Progenitor cell of endocrine pancreas (in vitro differentiated cells): ENCODE data around the gene SEC63. TPM values are rescaled to one million over a fixed set of nuclear protein-coding genes. Genes with fewer than 3 reads are reported as not detected.

ENCODE experiments used
- DNase-seq: peaks from one replicate; pipeline ENCODE4 v3.0.0; 2021; ENCODE audit warnings: low spot score; ENCODE audit not compliant: unreplicated experiment
- H3K27ac Mint-ChIP-seq: 2 replicates; pipeline ENCODE4 v1.8.0; 2021; ENCODE audit warnings: mild to moderate bottlenecking, moderate library complexity, mixed read lengths
- H3K27me3 Mint-ChIP-seq: 2 replicates; pipeline ENCODE4 v1.8.0; 2021; ENCODE audit warnings: mixed read lengths
- H3K36me3 Mint-ChIP-seq: 2 replicates; pipeline ENCODE4 v1.8.0; 2022; ENCODE audit warnings: mixed read lengths; ENCODE audit not compliant: insufficient read depth
- H3K4me1 Mint-ChIP-seq: 2 replicates; pipeline ENCODE4 v1.8.0; 2021; ENCODE audit warnings: low read depth, mixed read lengths
- H3K4me3 Mint-ChIP-seq: 2 replicates; pipeline ENCODE4 v1.8.0; 2021; ENCODE audit warnings: low read depth, mild to moderate bottlenecking, moderate library complexity, mixed read lengths
- H3K9me3 Mint-ChIP-seq: 2 replicates; pipeline ENCODE4 v1.8.0; 2021; ENCODE audit warnings: low read depth, mixed read lengths
- total RNA-seq: library from RNA; stranded (reverse); gene quantifications from 2 replicates; pipeline ENCODE4 v1.2.1, GENCODE V29; 2021
- TF ChIP-seq, protein P1 (sequence below): fragments of 200-600 bp; sonication (generic); IDR thresholded peaks from one replicate; pipeline ENCODE4 v1.5.0; 2021; ENCODE audit warnings: antibody characterized with exemption, mild to moderate bottlenecking; ENCODE audit not compliant: unreplicated experiment

Gene SEC63
- total RNA-seq, 1 donor from 2014 or later = 112 TPM

- TF ChIP-seq, protein P1, sequence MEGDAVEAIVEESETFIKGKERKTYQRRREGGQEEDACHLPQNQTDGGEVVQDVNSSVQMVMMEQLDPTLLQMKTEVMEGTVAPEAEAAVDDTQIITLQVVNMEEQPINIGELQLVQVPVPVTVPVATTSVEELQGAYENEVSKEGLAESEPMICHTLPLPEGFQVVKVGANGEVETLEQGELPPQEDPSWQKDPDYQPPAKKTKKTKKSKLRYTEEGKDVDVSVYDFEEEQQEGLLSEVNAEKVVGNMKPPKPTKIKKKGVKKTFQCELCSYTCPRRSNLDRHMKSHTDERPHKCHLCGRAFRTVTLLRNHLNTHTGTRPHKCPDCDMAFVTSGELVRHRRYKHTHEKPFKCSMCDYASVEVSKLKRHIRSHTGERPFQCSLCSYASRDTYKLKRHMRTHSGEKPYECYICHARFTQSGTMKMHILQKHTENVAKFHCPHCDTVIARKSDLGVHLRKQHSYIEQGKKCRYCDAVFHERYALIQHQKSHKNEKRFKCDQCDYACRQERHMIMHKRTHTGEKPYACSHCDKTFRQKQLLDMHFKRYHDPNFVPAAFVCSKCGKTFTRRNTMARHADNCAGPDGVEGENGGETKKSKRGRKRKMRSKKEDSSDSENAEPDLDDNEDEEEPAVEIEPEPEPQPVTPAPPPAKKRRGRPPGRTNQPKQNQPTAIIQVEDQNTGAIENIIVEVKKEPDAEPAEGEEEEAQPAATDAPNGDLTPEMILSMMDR = no peak
- no peaks in the 10 kb centered on the region for H3K36me3 Mint-ChIP-seq
Observed at GRCh38 chr6:107989166-107990094, 31.4 kb upstream of the SEC63 start.

DNA sequence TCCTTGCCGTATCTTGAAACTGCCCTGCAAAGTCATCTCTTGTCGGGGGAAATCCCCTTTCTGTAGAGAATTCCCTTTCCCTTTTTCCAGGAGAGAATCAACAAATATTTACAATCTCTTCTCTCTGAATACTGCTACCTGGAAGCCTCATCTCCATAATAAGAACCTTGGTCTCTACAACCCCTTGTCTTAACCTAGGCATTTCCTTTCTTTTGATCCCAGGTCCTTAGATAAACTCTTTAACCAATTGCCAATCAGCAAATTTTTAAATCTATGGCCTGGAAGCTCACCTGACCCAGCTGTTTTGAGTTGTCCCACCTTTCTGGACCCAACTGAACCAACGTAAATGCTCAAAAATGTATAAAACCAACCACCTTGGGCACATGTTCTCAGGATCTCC lies 30.6 kb upstream of the SEC63 start:
- H3K27ac Mint-ChIP-seq = no peak overlapping the region
- DNase-seq = no peak
- H3K36me3 Mint-ChIP-seq = no peaks in the 10 kb centered on the region
- TF ChIP-seq, protein P1 = no peak
- no peak overlapping the region for H3K4me3 Mint-ChIP-seq
- peaks cover 1% of the 10 kb centered on the region for H3K4me1 Mint-ChIP-seq
- H3K9me3 Mint-ChIP-seq = peaks cover 3% of the 10 kb centered on the region
- H3K27me3 Mint-ChIP-seq = no peaks in the 10 kb centered on the region

More at GRCh38 chr6:107989166-107990094, 31.4 kb upstream of the SEC63 start:
- Mint-ChIP-seq H3K27ac (no peak overlapping the region), H3K4me1 (peaks cover 1% of the 10 kb centered on the region), H3K27me3 (no peaks in the 10 kb centered on the region), H3K9me3 (peaks cover 3% of the 10 kb centered on the region), H3K4me3 (no peak overlapping the region)
- DNase-seq = no peak

- Mint-ChIP-seq H3K9me3 (peaks cover 3% of the 10 kb centered on the region), H3K27ac (no peak overlapping the region), H3K4me1 (peaks cover 1% of the 10 kb centered on the region), H3K36me3 (no peaks in the 10 kb centered on the region), H3K27me3 (no peaks in the 10 kb centered on the region), H3K4me3 (no peak overlapping the region)
- no peak for DNase-seq
- TF ChIP-seq, protein P1 = no peak
Observed at GRCh38 chr6:107987805-107988204, 29.8 kb upstream of the SEC63 start.

DNA sequence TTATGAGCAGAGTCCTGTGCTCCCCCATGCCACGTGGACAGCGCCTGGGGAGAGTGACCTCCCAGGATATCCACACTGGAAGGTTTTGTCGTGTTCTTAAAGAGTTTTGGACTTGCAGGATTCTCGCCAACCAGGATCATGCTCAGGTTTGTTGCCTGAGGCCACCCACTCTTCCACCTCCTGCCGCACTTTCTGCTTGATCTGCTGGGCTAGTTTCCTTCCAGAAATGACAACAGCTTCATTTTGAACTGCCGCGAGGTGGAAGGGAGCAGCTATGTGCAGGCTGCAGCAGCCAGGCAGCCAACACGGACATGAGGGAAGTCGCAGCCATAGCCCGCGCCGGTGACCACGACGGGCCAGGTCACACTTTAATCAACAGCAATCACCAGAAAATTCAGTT lies 27.7 kb upstream of the SEC63 start:
- Mint-ChIP-seq H3K9me3 (peaks cover 3% of the 10 kb centered on the region), H3K4me1 (peaks cover 1% of the 10 kb centered on the region), H3K4me3 (no peak overlapping the region), H3K27ac (no peak overlapping the region), H3K36me3 (no peaks in the 10 kb centered on the region), H3K27me3 (no peaks in the 10 kb centered on the region)
- DNase-seq = no peak
- TF ChIP-seq, protein P1 = no peak

GRCh38 chr6:107983811-107984210 lies 25.8 kb upstream of the SEC63 start:
- Mint-ChIP-seq H3K27me3 (no peaks in the 10 kb centered on the region), H3K9me3 (peaks cover 3% of the 10 kb centered on the region), H3K27ac (no peak overlapping the region), H3K4me1 (no peaks in the 10 kb centered on the region), H3K4me3 (no peak overlapping the region), H3K36me3 (no peaks in the 10 kb centered on the region)
- TF ChIP-seq, protein P1 = no peak
- DNase-seq = no peak
